DND-41 (cell line): Measurements from ENCODE around the gene HMCN1.

Source experiments
- ATAC-seq: fragments of 200-7000 bp; cut with Tn5 transposase; 3 replicates; pipeline ENCODE4 v1.9.1; 2021; ENCODE audit warnings: low read depth; ENCODE audit not compliant: insufficient read depth
- DNase-seq: peaks from one replicate; pipeline ENCODE4 v3.0.0-alpha.2; 2020
- H2AFZ ChIP-seq: 2 replicates; pipeline ENCODE4 v1.6.0; 2012; ENCODE audit warnings: low read depth, low read length
- H3K27ac ChIP-seq: 2 replicates; pipeline ENCODE4 v1.5.1; 2012; ENCODE audit warnings: low read length, inconsistent platforms
- H3K27me3 ChIP-seq: fragments of 200-600 bp; sonication (generic); 2 replicates; pipeline ENCODE4 v1.6.0; 2012; ENCODE audit warnings: low read length, mild to moderate bottlenecking, inconsistent platforms; ENCODE audit not compliant: insufficient read depth, poor library complexity
- H3K36me3 ChIP-seq: 2 replicates; pipeline ENCODE4 v1.5.1; 2012; ENCODE audit warnings: low read length, inconsistent platforms; ENCODE audit not compliant: insufficient read depth
- H3K4me1 ChIP-seq: 2 replicates; pipeline ENCODE4 v1.5.1; 2012; ENCODE audit warnings: mild to moderate bottlenecking, low read length; ENCODE audit not compliant: insufficient read depth
- H3K4me2 ChIP-seq: 2 replicates; pipeline ENCODE4 v1.6.0; 2012; ENCODE audit warnings: mild to moderate bottlenecking, moderate library complexity, low read length, inconsistent platforms; ENCODE audit not compliant: insufficient read depth
- H3K4me3 ChIP-seq, 2 experiments: fragments of 200-600 bp in 1 of 2; shearing (Covaris generic) in 1 of 2; 2 replicates each; pipeline ENCODE4 v1.5.1; 2012 to 2016; ENCODE audit warnings: inconsistent platforms in 2 of 2, low read length in 2 of 2, mild to moderate bottlenecking in 2 of 2, low read depth in 1 of 2, moderate library complexity in 1 of 2
- H3K79me2 ChIP-seq: 2 replicates; pipeline ENCODE4 v1.6.0; 2012; ENCODE audit warnings: low read length, inconsistent platforms; ENCODE audit not compliant: insufficient read depth
- H3K9ac ChIP-seq: 2 replicates; pipeline ENCODE4 v1.6.0; 2012; ENCODE audit warnings: low read depth, mild to moderate bottlenecking, inconsistent platforms, low read length, moderate library complexity
- H3K9me3 ChIP-seq: 2 replicates; pipeline ENCODE4 v1.5.1; 2012; ENCODE audit warnings: low read length, moderate library complexity, mild to moderate bottlenecking, inconsistent platforms; ENCODE audit not compliant: insufficient read depth, severe bottlenecking
- H4K20me1 ChIP-seq: 2 replicates; pipeline ENCODE4 v1.6.0; 2012; ENCODE audit warnings: low read length; ENCODE audit not compliant: insufficient read depth
- CTCF ChIP-seq: IDR thresholded peaks from 2 replicates; pipeline ENCODE4 v1.5.1; 2012; ENCODE audit warnings: borderline replicate concordance, low read length, moderate library complexity, mild to moderate bottlenecking; ENCODE audit not compliant: poor library complexity, severe bottlenecking; ENCODE audit errors: extremely low read depth
- EZH2 ChIP-seq: IDR thresholded peaks from 3 replicates; pipeline ENCODE4 v1.6.1; 2012; ENCODE audit warnings: borderline replicate concordance, low read depth, mild to moderate bottlenecking, moderate library complexity, low read length, inconsistent platforms; ENCODE audit not compliant: severe bottlenecking

The HMCN1 gene

GRCh38 chr1:185693654-185694053 is 40.5 kb upstream of the HMCN1 start:
- Histone ChIP-seq H3K4me3 (no peak overlapping the region), H3K27ac (no peak overlapping the region), H3K4me2 (no peak overlapping the region), H3K79me2 (no peaks in the 10 kb centered on the region), H3K4me1 (no peaks in the 10 kb centered on the region), H3K27me3 (peaks cover 3% of the 10 kb centered on the region), H2AFZ (no peak overlapping the region), H3K9ac (no peak overlapping the region), H4K20me1 (no peaks in the 10 kb centered on the region), H3K9me3 (no peaks in the 10 kb centered on the region), H3K36me3 (no peaks in the 10 kb centered on the region)
- no peak for TF ChIP-seq EZH2
- no peak for TF ChIP-seq CTCF
- ATAC-seq, result no peak
- no peak for DNase-seq

GRCh38 chr1:185694081-185694480 is 40.1 kb upstream of the HMCN1 start:
- H3K9me3 ChIP-seq, result no peaks in the 10 kb centered on the region
- no peak overlapping the region for H3K4me2 ChIP-seq
- peaks cover 3% of the 10 kb centered on the region for H3K27me3 ChIP-seq
- DNase-seq, result no peak
- no peak for ATAC-seq
- H3K27ac ChIP-seq, result no peak overlapping the region
- H4K20me1 ChIP-seq, result no peaks in the 10 kb centered on the region
- no peaks in the 10 kb centered on the region for H3K4me1 ChIP-seq
- H3K36me3 ChIP-seq, result no peaks in the 10 kb centered on the region
- no peak overlapping the region for H3K4me3 ChIP-seq
- TF ChIP-seq CTCF (no peak), EZH2 (no peak)
- no peak overlapping the region for H2AFZ ChIP-seq
- no peak overlapping the region for H3K9ac ChIP-seq
- H3K79me2 ChIP-seq, result no peaks in the 10 kb centered on the region

DNA sequence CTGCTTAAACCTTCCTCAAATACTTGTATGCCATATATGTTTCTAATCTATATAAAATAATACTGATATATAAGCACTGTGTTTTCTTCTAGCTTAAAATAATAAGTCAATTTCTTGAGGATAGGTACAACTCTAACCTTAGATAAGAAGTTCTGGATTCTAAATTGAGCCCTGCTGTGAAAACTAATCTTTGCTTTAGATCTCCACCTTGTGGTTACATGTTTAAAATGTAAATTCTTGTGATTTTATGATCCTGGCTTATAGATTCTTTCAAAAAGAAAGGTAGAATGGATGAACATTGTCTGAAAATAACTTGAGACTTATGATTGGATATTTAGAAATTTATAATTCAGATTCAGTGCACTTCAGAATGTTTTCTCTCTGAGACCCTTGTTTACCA is 38.9 kb upstream of the HMCN1 start:
- no peak overlapping the region for H3K4me2 ChIP-seq
- no peak overlapping the region for H3K27ac ChIP-seq
- no peaks in the 10 kb centered on the region for H4K20me1 ChIP-seq
- ATAC-seq (no peak), DNase-seq (no peak)
- no peaks in the 10 kb centered on the region for H3K36me3 ChIP-seq
- no peaks in the 10 kb centered on the region for H3K79me2 ChIP-seq
- H3K27me3 ChIP-seq, result peaks cover 3% of the 10 kb centered on the region
- no peaks in the 10 kb centered on the region for H3K9me3 ChIP-seq
- no peak for TF ChIP-seq EZH2
- peak; percentile 26 for TF ChIP-seq CTCF
- no peak overlapping the region for H3K4me3 ChIP-seq
- H3K9ac ChIP-seq, result no peak overlapping the region
- H2AFZ ChIP-seq, result no peak overlapping the region
- H3K4me1 ChIP-seq, result no peaks in the 10 kb centered on the region

DNA sequence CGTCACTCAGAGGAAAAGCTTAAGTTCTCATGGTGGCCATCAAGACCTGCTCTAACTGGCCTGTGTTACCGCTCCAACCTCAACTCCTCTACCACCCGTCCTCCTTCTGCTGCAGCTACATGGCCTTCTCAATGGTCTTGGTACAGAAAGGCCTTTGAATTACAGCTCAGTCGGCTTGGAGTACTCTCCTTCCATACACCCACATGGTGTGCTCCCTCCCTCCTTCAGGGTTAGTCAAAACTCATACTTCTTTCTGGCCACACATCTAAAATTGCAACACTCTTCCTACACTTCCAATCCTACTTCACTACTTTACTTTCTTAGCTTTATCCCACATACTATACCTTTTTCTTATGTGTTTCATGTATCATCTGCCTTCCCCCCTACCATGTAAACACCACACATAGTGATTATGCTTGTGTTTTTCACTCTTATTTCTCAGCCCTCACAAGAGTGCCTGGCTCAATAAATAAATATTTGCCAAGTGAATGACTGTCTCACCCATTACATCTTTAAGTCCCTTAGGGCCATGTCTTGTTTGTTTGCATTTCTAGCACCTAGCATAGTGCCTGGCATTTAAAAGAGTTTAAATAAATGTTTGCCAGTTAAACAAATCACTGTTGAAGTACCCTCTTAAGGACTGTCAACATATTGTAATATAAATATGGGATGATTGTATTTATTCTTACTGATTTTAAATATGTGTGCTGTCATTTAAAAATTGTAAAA is 37.6 kb upstream of the HMCN1 start:
- TF ChIP-seq EZH2 (no peak), CTCF (no peak)
- no peak overlapping the region for H2AFZ ChIP-seq

More for the DNA sequence above, 37.6 kb upstream of the HMCN1 start:
- DNase-seq (no peak), ATAC-seq (no peak)
- Histone ChIP-seq H4K20me1 (no peaks in the 10 kb centered on the region), H3K27me3 (peaks cover 3% of the 10 kb centered on the region), H3K36me3 (no peaks in the 10 kb centered on the region), H3K9me3 (no peaks in the 10 kb centered on the region), H3K9ac (no peak overlapping the region), H3K4me1 (no peaks in the 10 kb centered on the region), H3K4me2 (no peak overlapping the region), H3K27ac (no peak overlapping the region), H3K4me3 (no peak overlapping the region), H3K79me2 (no peaks in the 10 kb centered on the region)
